ENCODE results near the gene NHSL1.

Gene NHSL1, protein sequence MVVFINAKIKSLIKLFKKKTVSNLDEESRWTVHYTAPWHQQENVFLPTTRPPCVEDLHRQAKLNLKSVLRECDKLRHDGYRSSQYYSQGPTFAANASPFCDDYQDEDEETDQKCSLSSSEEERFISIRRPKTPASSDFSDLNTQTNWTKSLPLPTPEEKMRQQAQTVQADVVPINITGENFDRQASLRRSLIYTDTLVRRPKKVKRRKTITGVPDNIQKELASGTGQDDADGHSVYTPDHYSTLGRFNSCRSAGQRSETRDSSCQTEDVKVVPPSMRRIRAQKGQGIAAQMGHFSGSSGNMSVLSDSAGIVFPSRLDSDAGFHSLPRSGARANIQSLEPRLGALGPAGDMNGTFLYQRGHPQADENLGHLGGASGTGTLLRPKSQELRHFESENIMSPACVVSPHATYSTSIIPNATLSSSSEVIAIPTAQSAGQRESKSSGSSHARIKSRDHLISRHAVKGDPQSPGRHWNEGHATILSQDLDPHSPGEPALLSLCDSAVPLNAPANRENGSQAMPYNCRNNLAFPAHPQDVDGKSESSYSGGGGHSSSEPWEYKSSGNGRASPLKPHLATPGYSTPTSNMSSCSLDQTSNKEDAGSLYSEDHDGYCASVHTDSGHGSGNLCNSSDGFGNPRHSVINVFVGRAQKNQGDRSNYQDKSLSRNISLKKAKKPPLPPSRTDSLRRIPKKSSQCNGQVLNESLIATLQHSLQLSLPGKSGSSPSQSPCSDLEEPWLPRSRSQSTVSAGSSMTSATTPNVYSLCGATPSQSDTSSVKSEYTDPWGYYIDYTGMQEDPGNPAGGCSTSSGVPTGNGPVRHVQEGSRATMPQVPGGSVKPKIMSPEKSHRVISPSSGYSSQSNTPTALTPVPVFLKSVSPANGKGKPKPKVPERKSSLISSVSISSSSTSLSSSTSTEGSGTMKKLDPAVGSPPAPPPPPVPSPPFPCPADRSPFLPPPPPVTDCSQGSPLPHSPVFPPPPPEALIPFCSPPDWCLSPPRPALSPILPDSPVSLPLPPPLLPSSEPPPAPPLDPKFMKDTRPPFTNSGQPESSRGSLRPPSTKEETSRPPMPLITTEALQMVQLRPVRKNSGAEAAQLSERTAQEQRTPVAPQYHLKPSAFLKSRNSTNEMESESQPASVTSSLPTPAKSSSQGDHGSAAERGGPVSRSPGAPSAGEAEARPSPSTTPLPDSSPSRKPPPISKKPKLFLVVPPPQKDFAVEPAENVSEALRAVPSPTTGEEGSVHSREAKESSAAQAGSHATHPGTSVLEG (N-terminal part only)

GRCh38 chr6:138499303-138500018 lies at the start of gene NHSL1:
TSS of gene NHSL1 (minus strand) at chr6:138499494. CDS start at chr6:138499290, 204 bp downstream.
- no peak for TF ChIP-seq CTCF (conservative IDR thresholded peaks at IDR 0.05; ENCODE audit: low read depth)
- ChIA-PET CTCF (no interaction called here), POLR2A (ENCODE audit: low non-redundant PET) (no interaction called here)
- no peak within 1 kb of the TSS for H3K27ac ChIP-seq
- DNase-seq (ENCODE audit: low spot score): no peak

DNA sequence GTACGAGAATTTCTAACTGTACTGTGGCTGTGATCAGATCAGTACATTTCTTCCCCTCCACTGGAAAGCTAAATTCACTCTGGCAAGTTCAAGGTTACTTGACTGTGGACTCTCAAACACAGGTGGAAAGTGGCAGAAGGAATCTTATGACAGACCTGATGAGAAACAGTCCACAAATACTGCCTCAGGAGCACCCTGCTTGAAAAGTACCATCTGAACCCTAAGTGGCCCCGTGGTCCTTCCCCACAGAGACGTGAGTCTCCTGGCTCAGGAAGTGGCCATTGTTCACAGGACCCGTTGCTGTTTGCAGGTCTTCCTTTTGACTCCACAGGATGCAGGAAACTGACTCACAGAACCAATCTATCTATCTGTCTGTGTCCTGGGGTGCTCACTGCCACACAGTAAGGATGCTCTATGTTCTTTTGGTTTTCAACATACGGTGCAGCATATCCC lies 47.5 kb upstream of the NHSL1 start:
- H3K27ac ChIP-seq: no peak overlapping the region
- POLR2A ChIA-PET (ENCODE audit: low non-redundant PET): no interaction called here
- TF ChIP-seq CTCF (conservative IDR thresholded peaks at IDR 0.05; ENCODE audit: low read depth): no peak
- CTCF ChIA-PET: no interaction called here
- DNase-seq (ENCODE audit: low spot score): peak; percentile 13

- no peak for DNase-seq (ENCODE audit: low spot score)
- TF ChIP-seq CTCF (conservative IDR thresholded peaks at IDR 0.05; ENCODE audit: low read depth): no peak
- ChIA-PET POLR2A (ENCODE audit: low non-redundant PET) (no interaction called here), CTCF (no interaction called here)
- H3K27ac ChIP-seq: no peak overlapping the region
Measured at GRCh38 chr6:138545621-138545980, 46.3 kb upstream of the NHSL1 start.

DNA sequence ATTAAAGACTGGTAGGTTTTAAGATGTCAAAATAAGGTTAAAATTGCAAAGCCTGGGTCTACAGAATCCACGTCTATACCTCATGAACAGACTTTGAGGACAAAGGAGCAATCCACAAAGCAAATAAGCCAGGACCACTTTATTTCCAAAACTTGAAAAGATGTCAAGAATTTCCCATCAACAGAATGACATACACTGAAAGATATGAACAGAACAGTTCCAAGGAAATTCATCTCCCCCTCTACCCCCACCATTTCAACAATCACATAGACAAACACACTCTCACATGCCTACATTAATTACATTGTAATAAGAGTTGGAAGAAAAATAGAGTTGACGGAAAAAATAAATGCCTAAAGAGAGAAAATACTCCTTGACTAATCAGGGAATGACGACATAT lies 45.2 kb upstream of the NHSL1 start:
- ChIA-PET CTCF (interaction anchor here (0.7 kb wide), 1 partner anchor 91 kb away, joined by 4 read pairs; no protein-coding TSS in a partner anchor), POLR2A (ENCODE audit: low non-redundant PET) (no interaction called here)
- H3K27ac ChIP-seq: no peak overlapping the region
- TF ChIP-seq CTCF (conservative IDR thresholded peaks at IDR 0.05; ENCODE audit: low read depth): no peak
- no peak for DNase-seq (ENCODE audit: low spot score)

DNA sequence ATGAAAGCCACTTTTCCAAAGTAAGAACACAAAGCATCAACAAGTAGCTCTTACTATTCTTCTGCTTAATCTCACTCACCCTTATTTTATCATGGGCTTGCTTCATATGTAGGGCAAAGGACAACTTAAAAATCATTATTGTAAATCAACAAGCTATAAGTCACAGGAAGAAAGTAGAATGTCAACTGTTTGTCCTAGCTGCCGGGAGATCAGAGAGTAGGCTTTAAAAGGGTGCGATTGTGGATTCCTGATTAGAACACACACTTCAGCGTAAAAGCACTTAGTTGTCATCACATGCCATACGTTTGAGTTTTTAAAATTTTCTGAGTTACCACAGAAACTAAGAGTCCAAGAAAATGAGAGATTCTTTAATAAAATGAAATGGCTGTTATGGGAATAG lies 44.4 kb upstream of the NHSL1 start:
- H3K27ac ChIP-seq: no peak overlapping the region
- DNase-seq (ENCODE audit: low spot score): no peak
- POLR2A ChIA-PET (ENCODE audit: low non-redundant PET): no interaction called here
- CTCF ChIA-PET: interaction anchor here (0.6 to 0.7 kb wide), 2 partner anchors 87 to 92 kb away, joined by 3 to 4 read pairs; no protein-coding TSS in a partner anchor
- no peak for TF ChIP-seq CTCF (conservative IDR thresholded peaks at IDR 0.05; ENCODE audit: low read depth)

Measured in RWPE1 (cell line).